Stimulated activated memory B cell treated with anti-CD40 and anti-IgM and Interleukin-4, amounts not matched to agents 10 μg/mL and 1 μg/mL and 100 μg/mL, for 72 hours (primary cell): Measurements from ENCODE around the gene AZI2.

Experiments
- ATAC-seq: fragments of 150-1000 bp; cut with Tn5 transposase; 2 replicates; pipeline ENCODE4 v1.10.0; 2021
- H3K27ac Mint-ChIP-seq: one replicate; pipeline ENCODE4 v1.8.0; 2022; ENCODE audit warnings: mild to moderate bottlenecking, mixed read lengths
- H3K27me3 Mint-ChIP-seq: one replicate; pipeline ENCODE4 v1.8.0; 2022; ENCODE audit warnings: mixed read lengths
- H3K36me3 Mint-ChIP-seq: one replicate; pipeline ENCODE4 v1.8.0; 2022; ENCODE audit warnings: mixed read lengths
- H3K4me1 Mint-ChIP-seq: one replicate; pipeline ENCODE4 v1.8.0; 2022; ENCODE audit warnings: mixed read lengths
- H3K4me3 Mint-ChIP-seq: one replicate; pipeline ENCODE4 v1.8.0; 2022; ENCODE audit warnings: mild to moderate bottlenecking, moderate library complexity, mixed read lengths
- H3K9me3 Mint-ChIP-seq: one replicate; pipeline ENCODE4 v1.8.0; 2022; ENCODE audit warnings: mixed read lengths

AZI2 gene

GRCh38 chr3:28280781-28281180 is 67.8 kb downstream of the AZI2 start:
- no peaks in the 10 kb centered on the region for H3K27me3 Mint-ChIP-seq
- peaks cover 17% of the 10 kb centered on the region for H3K36me3 Mint-ChIP-seq
- H3K9me3 Mint-ChIP-seq, result no peaks in the 10 kb centered on the region
- peaks cover 10% of the 10 kb centered on the region for H3K4me1 Mint-ChIP-seq
- no peak overlapping the region for H3K27ac Mint-ChIP-seq
- ATAC-seq, result no peak
- no peak overlapping the region for H3K4me3 Mint-ChIP-seq

GRCh38 chr3:28279770-28280169 is 68.9 kb downstream of the AZI2 start:
- H3K4me1 Mint-ChIP-seq, result peaks cover 12% of the 10 kb centered on the region
- H3K4me3 Mint-ChIP-seq, result no peak overlapping the region
- H3K36me3 Mint-ChIP-seq, result peaks cover 27% of the 10 kb centered on the region
- ATAC-seq, result no peak
- no peak overlapping the region for H3K27ac Mint-ChIP-seq
- H3K27me3 Mint-ChIP-seq, result no peaks in the 10 kb centered on the region
- no peaks in the 10 kb centered on the region for H3K9me3 Mint-ChIP-seq

- no peak for ATAC-seq
- H3K4me3 Mint-ChIP-seq, result no peak overlapping the region
- no peaks in the 10 kb centered on the region for H3K9me3 Mint-ChIP-seq
- H3K4me1 Mint-ChIP-seq, result peaks cover 17% of the 10 kb centered on the region
- H3K27me3 Mint-ChIP-seq, result no peaks in the 10 kb centered on the region
- H3K27ac Mint-ChIP-seq, result no peak overlapping the region
- H3K36me3 Mint-ChIP-seq, result peaks cover 35% of the 10 kb centered on the region
Observed at GRCh38 chr3:28278918-28279317, 69.7 kb downstream of the AZI2 start.

GRCh38 chr3:28273837-28274236 is 74.8 kb downstream of the AZI2 start:
- H3K27ac Mint-ChIP-seq, result no peak overlapping the region
- no peak overlapping the region for H3K4me3 Mint-ChIP-seq

More at GRCh38 chr3:28273837-28274236, 74.8 kb downstream of the AZI2 start:
- ATAC-seq, result no peak
- Mint-ChIP-seq H3K36me3 (peaks cover 78% of the 10 kb centered on the region), H3K27me3 (no peaks in the 10 kb centered on the region), H3K9me3 (peaks cover 18% of the 10 kb centered on the region), H3K4me1 (peaks cover 19% of the 10 kb centered on the region)
